KOPT-K1 (cell line): ENCODE data around the gene TMPRSS2.

Experiments used
- H3K27ac ChIP-seq: fragments of 200-600 bp; sonication (generic); 2 replicates; pipeline ENCODE4 v1.5.1; 2016; ENCODE audit warnings: antibody characterized with exemption, mild to moderate bottlenecking, low read depth, low read length; ENCODE audit not compliant: poor library complexity, severe bottlenecking
- H3K36me3 ChIP-seq: fragments of 200-600 bp; sonication (generic); 2 replicates; pipeline ENCODE4 v1.5.1; 2017; ENCODE audit warnings: antibody characterized with exemption, mild to moderate bottlenecking, low read length, moderate library complexity; ENCODE audit not compliant: insufficient read depth
- H3K9me3 ChIP-seq: fragments of 200-600 bp; sonication (generic); 2 replicates; pipeline ENCODE4 v1.5.1; 2017; ENCODE audit warnings: antibody characterized with exemption, low read length, mild to moderate bottlenecking; ENCODE audit not compliant: insufficient read depth, poor library complexity, severe bottlenecking

The TMPRSS2 gene

DNA sequence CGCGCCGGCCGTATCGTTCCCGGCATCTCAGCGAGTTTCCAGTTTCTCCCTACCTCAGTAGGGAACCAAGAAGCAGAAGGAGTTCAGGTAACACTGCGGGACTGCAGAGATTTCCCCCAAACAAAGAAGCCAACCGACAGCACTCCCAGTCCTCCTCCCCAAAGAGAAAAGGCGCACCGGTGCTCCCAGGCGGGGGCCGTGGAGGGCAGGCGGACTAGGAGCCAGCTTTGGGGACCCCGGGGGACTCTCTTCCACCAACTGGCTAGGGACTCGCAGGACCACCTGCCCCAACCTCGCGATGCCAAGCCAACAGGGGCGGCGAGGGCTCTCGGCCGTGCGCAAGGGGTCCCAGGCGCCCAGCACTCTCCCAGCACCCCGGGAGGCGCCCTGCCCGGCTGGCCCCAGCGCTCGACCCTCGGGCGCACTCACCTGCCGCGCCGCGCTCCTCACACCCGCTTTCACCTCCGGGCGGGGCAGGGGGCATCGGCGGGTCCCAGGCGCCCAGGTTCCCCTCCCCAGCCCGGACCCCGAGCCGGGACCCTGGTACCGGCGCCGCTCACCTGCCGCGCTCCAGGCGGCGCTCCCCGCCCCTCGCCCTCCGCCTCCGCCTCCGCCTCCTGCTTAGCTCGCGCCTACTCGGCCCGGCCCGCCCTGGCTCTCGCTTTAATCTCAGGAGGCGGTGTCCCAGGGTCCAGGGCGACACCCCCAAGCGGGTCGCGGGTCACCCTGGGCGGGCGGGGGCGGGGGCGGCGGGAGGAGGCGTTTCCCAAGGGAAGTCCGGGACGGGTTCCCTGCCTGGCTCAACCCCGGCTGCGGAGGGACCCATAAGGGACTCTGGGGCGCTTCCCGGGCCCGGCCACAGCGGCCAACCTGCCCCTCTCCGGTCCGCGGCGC is at the start of gene TMPRSS2:
TMPRSS2 (minus strand) TSS at position 638 of the 894 bp plus-strand sequence. CDS start 10,025 bp downstream, outside the sequence.
- Histone ChIP-seq H3K9me3 (no peaks in the 10 kb centered on the region), H3K27ac (no peak within 1 kb of the TSS), H3K36me3 (no peaks in the 10 kb centered on the region)

DNA sequence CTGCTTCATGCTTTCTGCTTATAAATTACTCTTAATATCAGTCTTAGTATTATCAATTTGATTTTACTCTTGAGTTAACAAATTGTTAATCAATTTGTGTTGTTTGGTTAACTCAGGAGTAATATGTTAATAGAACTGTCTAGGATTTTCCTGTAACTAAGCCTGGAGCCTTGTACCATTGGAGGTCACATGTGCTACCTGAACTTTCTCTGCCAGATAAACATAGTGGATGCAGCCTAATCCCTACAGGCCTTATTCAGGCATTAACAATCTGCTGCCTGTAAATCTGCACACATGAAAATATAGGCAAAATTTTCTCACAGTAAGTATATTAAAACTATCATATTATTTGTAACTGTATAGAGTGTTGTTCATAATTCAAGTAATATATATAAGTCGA is 47.1 kb upstream of the TMPRSS2 start:
- Histone ChIP-seq H3K9me3 (no peaks in the 10 kb centered on the region), H3K36me3 (no peaks in the 10 kb centered on the region), H3K27ac (no peak overlapping the region)

DNA sequence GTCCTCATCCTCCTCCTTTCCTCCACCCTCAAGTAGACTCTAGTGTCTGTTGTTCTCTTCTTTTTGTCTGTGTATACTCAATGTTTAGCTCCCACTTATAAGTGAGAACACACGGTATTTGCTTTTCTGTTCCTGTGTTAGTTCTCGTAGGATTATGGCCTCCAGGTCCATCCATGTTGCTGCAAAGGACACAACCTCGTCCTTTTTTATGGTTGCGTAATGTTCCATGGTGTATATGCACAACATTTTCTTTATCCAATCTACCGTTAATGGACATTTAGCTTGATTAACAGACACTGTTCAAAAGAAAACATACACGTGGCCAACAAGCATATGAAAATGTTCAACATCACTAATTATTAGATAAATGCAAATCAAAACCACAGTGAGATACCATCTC is 44.3 kb upstream of the TMPRSS2 start:
- Histone ChIP-seq H3K36me3 (no peaks in the 10 kb centered on the region), H3K9me3 (no peaks in the 10 kb centered on the region), H3K27ac (no peak overlapping the region)

DNA sequence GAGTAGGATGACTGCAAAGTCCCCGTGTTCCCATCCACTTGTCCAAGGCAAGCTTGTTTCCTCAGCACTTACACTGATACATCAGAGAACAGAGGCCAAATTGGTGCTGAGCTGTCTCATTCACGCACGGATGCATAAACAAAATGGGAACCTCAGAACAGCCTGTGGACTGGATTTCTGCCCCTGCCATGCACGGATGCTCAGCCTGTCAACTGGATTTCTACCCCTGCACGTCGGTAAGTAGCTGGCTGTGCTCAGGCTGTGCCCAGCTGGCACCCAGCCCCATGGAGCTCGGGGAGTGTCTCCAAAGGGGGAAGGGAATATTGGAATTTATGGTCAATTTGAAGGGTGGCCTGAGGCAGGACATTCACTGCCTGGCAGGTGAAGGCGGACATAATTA is 40.8 kb upstream of the TMPRSS2 start:
- Histone ChIP-seq H3K9me3 (no peaks in the 10 kb centered on the region), H3K36me3 (no peaks in the 10 kb centered on the region), H3K27ac (no peak overlapping the region)

DNA sequence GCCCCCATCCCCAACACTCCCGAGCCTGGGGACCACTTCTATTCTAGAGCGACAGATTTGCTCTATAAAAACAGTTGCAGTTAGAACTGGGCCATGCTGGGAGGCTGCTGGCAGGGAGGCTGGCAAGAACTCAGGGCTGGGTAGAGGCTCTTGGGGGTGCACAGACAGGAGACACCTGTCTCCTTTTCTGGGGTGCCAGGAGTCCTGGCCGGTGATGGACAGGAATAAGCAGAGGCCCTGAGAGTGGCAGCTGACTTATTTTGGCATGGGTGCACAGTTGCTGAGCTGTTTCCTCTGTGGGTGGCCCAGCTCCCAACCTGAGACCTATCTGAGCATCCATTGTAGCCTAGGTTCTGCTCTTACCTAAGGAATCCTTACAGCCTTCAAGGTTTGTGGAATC is 39.2 kb upstream of the TMPRSS2 start:
- Histone ChIP-seq H3K27ac (no peak overlapping the region), H3K9me3 (no peaks in the 10 kb centered on the region), H3K36me3 (no peaks in the 10 kb centered on the region)

DNA sequence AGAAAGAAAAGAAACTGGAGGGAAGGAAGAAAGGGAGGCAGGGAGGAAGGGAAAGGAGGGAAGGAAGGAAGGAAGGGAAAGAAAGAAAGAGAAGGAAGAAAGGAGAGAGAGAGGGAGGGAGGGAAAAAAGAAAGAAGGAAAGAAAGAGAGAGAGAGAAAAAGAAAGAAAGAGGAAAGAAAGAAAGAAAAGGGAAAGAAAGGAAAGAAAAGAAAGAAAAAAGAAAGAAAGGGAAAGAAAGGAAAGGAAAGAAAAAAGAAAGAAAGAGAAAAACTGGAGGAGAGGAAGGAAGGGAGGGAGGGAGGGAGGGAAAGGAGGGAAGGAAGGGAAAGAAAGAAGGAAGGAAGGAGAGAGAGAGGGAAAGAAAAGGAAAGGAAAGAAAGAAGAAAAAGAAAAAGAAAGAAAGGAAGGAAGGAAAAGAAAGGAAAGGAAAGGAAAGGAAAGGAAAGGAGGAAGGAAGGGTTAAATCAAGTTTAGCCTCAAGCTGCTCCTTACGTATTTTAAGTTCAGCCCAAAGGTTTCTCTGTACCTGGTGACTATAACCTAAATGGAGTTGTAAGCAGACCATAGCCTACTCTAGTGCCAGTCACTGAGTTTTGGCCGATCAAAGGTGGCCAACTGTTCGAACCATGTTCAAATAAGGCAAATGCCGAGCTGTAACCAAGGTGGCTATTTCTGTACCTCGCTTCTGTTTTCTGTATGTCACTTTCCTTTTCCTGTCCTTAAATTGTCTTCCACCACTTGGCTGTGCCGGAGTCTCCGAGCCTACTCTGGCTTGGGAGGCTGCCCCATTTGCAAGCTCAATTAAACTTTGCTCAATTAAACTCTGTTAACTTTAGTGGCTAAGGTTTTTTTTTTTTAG is 37.8 kb upstream of the TMPRSS2 start:
- no peak overlapping the region for H3K27ac ChIP-seq

DNA sequence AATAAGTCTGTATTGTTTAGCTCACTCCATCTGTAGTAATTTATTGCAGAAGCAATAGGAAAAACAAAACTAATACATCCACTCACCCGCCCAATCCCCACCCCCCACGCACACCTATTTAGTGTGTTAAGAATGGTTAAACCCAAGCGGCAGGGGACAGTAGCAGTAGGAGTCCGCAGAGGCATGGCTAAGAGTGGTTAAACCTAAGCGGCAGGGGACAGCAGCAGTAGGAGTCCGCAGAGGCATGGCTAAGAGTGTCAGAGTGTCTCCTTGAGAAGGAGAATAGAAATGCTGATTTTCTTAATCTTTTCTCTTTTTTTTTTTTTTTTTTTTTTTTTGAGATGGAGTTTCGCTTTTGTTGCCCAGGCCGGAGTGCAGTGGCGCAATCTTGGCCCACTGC is 34.8 kb upstream of the TMPRSS2 start:
- Histone ChIP-seq H3K27ac (no peak overlapping the region), H3K9me3 (no peaks in the 10 kb centered on the region), H3K36me3 (no peaks in the 10 kb centered on the region)

More for the DNA sequence above, 37.8 kb upstream of the TMPRSS2 start:
- Histone ChIP-seq H3K9me3 (no peaks in the 10 kb centered on the region), H3K36me3 (no peaks in the 10 kb centered on the region)

DNA sequence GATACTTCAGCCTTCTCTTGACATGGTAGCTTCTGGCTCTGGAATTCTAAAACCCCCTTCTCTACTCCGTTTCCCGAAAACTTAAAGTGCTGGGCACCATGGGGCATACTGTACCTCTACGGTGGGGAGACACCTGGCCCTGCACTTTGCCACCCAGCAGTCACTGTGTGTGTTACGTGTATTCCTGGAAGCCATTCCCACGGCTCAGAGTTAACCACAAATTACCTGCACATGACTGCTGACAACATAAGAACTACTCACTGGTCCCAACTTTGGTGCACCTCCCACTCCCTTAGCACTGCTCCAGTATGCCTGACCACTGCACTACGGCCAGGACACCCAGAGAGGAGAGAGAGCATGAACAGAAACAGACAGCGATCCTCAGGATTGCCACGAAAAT is 29.4 kb upstream of the TMPRSS2 start:
- no peak overlapping the region for H3K27ac ChIP-seq

DNA sequence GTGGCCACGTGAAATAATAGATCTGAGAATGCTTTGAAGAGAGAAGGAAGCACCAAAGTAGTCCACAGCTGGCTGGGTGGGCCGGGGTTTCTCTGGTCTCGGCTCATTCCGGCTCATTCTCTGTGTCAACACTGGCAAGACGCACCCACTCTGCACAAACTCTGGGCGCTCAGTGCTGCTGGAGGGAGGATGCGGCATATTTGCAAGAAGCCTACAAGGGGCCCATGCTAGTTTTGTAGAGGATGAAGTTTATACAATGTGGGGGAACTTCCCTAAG is 28.8 kb upstream of the TMPRSS2 start:
- Histone ChIP-seq H3K9me3 (no peaks in the 10 kb centered on the region), H3K36me3 (no peaks in the 10 kb centered on the region), H3K27ac (no peak overlapping the region)

More for the DNA sequence above, 29.4 kb upstream of the TMPRSS2 start:
- H3K36me3 ChIP-seq, result no peaks in the 10 kb centered on the region
- no peaks in the 10 kb centered on the region for H3K9me3 ChIP-seq

DNA sequence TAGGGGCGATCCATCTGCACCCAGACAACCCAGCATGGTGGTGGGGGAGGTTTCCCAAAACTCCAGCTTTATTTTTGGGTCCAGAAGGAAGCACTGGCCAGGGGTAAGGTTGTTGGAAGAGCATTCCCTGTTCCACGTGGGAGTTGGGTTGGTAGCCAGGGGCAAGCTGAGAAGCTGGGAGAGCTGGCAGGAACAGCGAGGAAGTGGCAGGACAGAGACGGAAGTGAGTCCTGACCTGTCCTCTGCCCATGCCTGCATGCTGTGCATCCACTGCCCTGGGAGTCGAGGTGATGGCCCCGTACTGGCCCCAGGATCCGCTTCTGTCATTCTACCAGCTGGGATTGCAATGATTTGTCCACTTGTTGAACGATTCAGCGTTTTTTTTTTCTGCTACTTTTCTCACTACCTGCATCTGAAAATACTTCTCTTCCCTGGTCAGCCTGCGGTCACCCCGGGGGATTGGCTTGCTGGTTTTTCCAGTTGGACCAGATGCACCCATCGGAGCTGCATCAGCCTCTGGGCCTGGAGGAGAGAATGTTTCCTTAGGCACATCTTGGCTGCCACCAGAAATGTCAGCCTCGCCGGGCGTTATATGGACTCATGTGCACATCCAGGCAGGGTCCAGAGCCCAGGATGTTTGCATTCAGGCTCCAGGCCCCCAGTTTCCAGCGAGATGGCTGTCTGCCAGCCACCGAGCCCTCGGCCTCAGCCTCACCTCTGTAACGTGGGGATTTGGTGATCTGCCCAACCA is 28.3 kb upstream of the TMPRSS2 start:
- Histone ChIP-seq H3K36me3 (no peaks in the 10 kb centered on the region), H3K27ac (no peak overlapping the region), H3K9me3 (no peaks in the 10 kb centered on the region)

DNA sequence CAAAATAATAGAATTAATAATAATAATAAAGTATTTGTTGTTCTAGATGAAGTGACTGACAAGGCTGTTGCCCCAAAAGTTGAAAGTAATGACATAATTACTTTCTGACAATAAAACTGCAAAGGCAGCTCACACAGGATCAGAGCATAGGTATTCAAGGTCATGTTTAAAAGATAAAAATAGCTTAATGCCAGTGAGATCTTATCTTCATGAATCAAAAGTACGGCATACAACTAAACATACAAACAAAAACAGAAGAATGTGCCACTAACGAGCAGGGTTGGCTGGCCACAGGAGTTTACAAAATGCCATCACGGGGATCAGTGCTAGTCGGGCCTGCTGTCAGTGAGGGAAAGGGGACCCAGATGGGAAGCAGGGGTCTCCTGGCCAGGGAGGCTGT is 22.4 kb upstream of the TMPRSS2 start:
- Histone ChIP-seq H3K27ac (no peak overlapping the region), H3K9me3 (no peaks in the 10 kb centered on the region), H3K36me3 (no peaks in the 10 kb centered on the region)

DNA sequence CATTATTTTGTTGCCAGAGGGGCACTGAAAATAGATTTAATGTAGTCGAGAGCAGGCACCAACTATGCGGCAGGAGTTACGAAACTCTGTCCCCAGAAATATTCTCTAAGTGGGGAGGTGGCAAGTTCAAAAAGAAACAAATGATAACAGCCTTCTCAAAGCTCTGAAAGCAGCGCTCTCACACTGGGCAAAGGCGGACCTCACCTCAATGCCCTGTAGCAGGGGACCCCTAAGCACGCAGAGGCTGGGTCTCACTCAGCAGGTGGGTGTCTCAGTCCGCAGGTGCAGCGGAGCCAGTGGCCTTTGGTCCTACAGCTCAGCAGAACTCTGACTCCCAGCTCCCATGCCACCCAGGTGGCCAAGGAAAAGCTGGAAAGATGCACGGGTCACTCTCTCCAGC is 21.8 kb upstream of the TMPRSS2 start:
- Histone ChIP-seq H3K27ac (no peak overlapping the region), H3K9me3 (no peaks in the 10 kb centered on the region), H3K36me3 (no peaks in the 10 kb centered on the region)

DNA sequence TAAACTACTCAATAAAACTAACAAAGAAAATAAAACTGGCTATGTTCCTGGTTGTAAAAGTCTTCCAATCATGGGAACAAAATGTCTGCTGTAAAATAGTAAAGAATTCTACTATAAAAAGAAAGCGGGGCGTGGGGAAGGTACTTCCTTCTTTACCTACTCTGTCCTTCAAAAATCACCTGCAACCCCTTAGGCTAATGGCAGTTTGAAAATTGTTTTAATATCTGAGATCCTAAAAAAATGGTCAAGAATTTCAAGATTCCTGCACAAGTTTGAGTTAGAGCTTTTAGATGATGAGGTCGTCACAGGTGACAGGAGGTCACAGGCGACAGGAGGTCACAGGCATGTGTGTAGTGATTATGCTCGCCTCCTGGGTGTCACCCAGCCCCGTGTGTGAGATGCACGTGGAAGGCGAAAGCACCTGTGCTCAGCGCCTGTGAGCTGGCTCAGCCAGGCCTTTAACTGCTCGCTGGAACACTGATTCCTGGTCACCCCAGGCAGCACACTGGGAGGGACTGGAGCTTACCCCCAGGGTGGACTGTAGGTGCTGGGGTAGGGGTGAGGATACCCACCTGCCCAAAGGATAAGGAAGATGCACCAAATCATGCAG is 18.6 kb upstream of the TMPRSS2 start:
- Histone ChIP-seq H3K36me3 (no peaks in the 10 kb centered on the region), H3K27ac (no peak overlapping the region), H3K9me3 (no peaks in the 10 kb centered on the region)

DNA sequence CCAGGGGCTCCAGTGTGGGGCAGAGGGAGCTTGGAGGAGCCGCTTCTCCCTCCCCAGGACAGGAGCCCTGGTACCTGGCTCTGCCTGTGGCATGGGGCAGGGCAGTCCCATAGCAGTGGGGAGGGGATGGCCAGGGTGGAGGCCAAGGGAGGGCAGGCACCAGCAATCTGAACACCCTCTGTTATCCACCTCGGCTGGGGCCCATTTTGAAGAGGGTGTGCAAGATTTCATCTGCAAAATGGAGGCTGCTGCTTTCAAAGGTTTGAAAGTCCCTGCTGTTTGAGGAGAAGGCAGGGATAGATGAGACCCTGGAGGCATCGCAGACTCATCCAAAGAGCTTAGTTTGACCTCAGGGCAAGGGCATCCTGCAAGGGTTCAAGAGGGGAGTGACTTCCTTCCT is 15.2 kb upstream of the TMPRSS2 start:
- no peaks in the 10 kb centered on the region for H3K9me3 ChIP-seq
- no peaks in the 10 kb centered on the region for H3K36me3 ChIP-seq
- H3K27ac ChIP-seq, result no peak overlapping the region
